Measurements from ENCODE around the gene SLC25A20.

- TF ChIP-seq CTCF (IDR thresholded peaks at IDR 0.05): no peak
- TF ChIP-seq ZFX (IDR thresholded peaks at IDR 0.05; ENCODE audit: borderline replicate concordance): no peak
Measured at GRCh38 chr3:48830715-48831114, 68.0 kb downstream of the SLC25A20 start.

Measured in 22Rv1 (cell line).